ENCODE measurements around the gene ARL8B.

DNA sequence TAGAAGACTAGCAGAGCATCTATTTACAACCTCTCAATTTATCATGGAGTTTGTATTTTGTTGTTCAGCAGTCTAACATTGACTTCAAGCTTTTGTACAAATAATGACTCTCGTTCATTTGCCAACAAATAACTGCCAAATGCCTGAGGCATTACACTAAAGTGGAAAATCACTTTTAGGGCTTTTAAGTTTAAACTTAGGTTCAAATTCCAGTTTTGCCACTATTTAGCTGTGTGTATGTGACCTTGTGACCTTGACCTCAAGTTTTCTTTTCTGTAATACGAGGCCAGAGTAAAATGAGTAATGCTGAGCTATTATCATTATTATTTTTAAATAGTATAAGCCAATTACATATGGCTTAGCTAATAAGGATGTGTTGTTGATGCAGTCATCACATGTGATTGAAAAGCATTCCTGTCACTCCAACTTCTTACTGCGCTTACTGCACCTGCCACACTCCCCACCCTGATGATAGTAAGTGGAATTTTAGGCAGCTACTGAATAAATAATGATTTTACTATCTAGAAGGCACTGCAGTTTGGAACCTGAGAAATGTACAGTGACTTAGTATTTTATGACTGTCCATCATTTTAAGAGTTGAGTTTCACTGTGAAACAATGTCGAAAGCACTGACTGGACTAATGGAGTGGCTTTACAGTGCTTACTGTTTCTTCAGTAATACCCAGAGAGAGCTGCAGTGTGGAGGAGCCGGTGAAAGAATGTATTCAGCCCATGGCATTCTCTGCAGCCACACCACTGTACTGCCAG is 16.3 kb downstream of the ARL8B start:
- TF ChIP-seq POLR2A (IDR thresholded peaks at IDR 0.05; ENCODE audit: low read depth, low read length) (no peak), POLR2AphosphoS5 (IDR thresholded peaks at IDR 0.05; ENCODE audit: low read depth, low read length) (no peak), TAF1 (IDR thresholded peaks at IDR 0.05; ENCODE audit: borderline replicate concordance, low read depth, low read length) (no peak)
